ENCODE measurements around the gene SLC34A3.

DNA sequence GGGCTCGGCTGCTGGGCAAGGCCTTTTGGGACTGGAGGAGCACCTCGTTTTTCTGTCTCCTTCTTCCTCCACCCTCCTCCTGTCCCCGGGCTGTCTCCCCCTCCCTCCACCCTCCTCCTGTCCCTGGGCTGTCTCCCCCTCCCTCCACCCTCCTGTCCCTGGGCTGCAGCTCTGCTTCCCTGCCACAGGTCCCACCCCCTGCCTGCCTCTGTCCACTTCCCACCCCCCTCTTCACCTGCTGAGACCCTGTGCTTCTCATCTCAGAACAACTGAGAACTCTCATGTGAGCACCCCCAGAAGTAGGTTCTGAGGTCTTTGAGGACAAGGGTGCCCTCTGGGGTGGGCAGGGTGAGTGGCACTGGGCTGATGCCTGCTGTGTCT is 41.0 kb downstream of the SLC34A3 start:
- TF ChIP-seq HDGF (IDR thresholded peaks at IDR 0.05; ENCODE audit: borderline replicate concordance) (no peak), PKNOX1 (IDR thresholded peaks at IDR 0.05) (no peak), TARDBP (IDR thresholded peaks at IDR 0.05) (no peak), ARNT (IDR thresholded peaks at IDR 0.05) (no peak)
